Measurements from ENCODE around the gene CLTCL1.

The CLTCL1 gene

GRCh38 chr22:19147195-19147780 is 144.2 kb downstream of the CLTCL1 start:
- H3K27ac ChIP-seq (ENCODE audit: insufficient read depth, low read length, poor library complexity, severe bottlenecking) = no peak overlapping the region
- H3K36me3 ChIP-seq (ENCODE audit: control insufficient read depth, insufficient read depth, low read length) = peaks cover 2% of the 10 kb centered on the region
- peaks cover 28% of the 10 kb centered on the region for H3K27me3 ChIP-seq (replicated peaks; ENCODE audit: control insufficient read depth, insufficient read depth, low read length, poor library complexity, severe bottlenecking)
- no peak overlapping the region for H3K4me3 ChIP-seq (ENCODE audit: insufficient read depth, low read depth, low read length, poor library complexity, severe bottlenecking)
- DNase-seq = no peak
- H3K9me3 ChIP-seq (ENCODE audit: control insufficient read depth, low read length) = no peaks in the 10 kb centered on the region
- H3K4me1 ChIP-seq (ENCODE audit: control insufficient read depth, insufficient read depth, low read length, poor library complexity, severe bottlenecking) = peaks cover 24% of the 10 kb centered on the region

DNA sequence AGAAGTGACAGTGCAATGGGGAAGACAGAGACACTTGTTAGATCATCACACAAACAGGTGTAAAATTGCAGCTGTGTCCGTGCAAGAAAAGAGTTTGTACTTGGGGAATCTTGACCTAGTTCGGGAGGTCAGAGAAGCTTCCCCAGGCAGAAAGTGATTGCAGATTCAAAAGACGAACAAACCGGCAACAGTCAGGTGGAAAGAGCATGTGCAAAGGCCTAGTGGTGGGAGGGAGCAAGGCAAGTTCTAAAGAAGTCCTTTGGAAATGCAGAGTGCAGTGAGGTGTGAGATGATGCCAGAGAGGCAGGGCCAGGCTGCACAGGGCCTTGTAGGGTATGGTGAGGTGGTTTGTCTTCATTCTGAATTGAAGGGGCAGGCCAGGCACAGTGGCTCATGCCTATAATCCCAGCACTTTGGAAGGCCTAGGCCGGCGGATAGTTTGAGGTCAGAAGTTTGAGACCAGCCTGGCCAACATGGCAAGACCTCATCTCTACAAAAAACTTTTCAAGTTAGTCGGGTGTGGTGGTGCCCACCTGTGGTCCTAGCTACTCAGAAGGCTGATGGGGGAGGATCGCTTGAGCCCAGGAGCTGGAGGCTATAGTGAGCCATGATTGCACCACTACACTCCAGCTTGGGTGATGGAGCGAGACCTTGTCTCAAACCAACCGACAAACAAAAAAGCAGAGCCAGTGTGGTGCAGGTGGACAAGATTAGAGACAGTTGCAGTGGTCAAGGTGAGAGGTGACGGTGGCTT is 145.1 kb downstream of the CLTCL1 start:
- peaks cover 8% of the 10 kb centered on the region for H3K36me3 ChIP-seq (ENCODE audit: control insufficient read depth, insufficient read depth, low read length)
- peaks cover 24% of the 10 kb centered on the region for H3K4me1 ChIP-seq (ENCODE audit: control insufficient read depth, insufficient read depth, low read length, poor library complexity, severe bottlenecking)

GRCh38 chr22:19143967-19144400 is 147.5 kb downstream of the CLTCL1 start:
- peak in 1 of 3 donors; percentile 24 for DNase-seq
- Histone ChIP-seq H3K36me3 (ENCODE audit: control insufficient read depth, insufficient read depth, low read length) (peaks cover 30% of the 10 kb centered on the region), H3K27ac (ENCODE audit: insufficient read depth, low read length, poor library complexity, severe bottlenecking) (peak overlapping the region; percentile 82), H3K27me3 (replicated peaks; ENCODE audit: control insufficient read depth, insufficient read depth, low read length, poor library complexity, severe bottlenecking) (peaks cover 5% of the 10 kb centered on the region), H3K9me3 (ENCODE audit: control insufficient read depth, low read length) (no peaks in the 10 kb centered on the region), H3K4me1 (ENCODE audit: control insufficient read depth, insufficient read depth, low read length, poor library complexity, severe bottlenecking) (peaks cover 11% of the 10 kb centered on the region), H3K4me3 (ENCODE audit: insufficient read depth, low read depth, low read length, poor library complexity, severe bottlenecking) (peak overlapping the region; percentile 82)

More for the DNA sequence above, 145.1 kb downstream of the CLTCL1 start:
- H3K27me3 ChIP-seq (replicated peaks; ENCODE audit: control insufficient read depth, insufficient read depth, low read length, poor library complexity, severe bottlenecking) = peaks cover 20% of the 10 kb centered on the region
- H3K9me3 ChIP-seq (ENCODE audit: control insufficient read depth, low read length) = no peaks in the 10 kb centered on the region
- no peak for DNase-seq
- H3K4me3 ChIP-seq (ENCODE audit: insufficient read depth, low read depth, low read length, poor library complexity, severe bottlenecking) = no peak overlapping the region
- H3K27ac ChIP-seq (ENCODE audit: insufficient read depth, low read length, poor library complexity, severe bottlenecking) = no peak overlapping the region

- no peaks in the 10 kb centered on the region for H3K27me3 ChIP-seq (replicated peaks; ENCODE audit: control insufficient read depth, insufficient read depth, low read length, poor library complexity, severe bottlenecking)
- H3K27ac ChIP-seq (ENCODE audit: insufficient read depth, low read length, poor library complexity, severe bottlenecking) = no peak overlapping the region
- DNase-seq = no peak
- H3K4me1 ChIP-seq (ENCODE audit: control insufficient read depth, insufficient read depth, low read length, poor library complexity, severe bottlenecking) = peaks cover 9% of the 10 kb centered on the region
- H3K36me3 ChIP-seq (ENCODE audit: control insufficient read depth, insufficient read depth, low read length) = peaks cover 38% of the 10 kb centered on the region
- no peaks in the 10 kb centered on the region for H3K9me3 ChIP-seq (ENCODE audit: control insufficient read depth, low read length)
- H3K4me3 ChIP-seq (ENCODE audit: insufficient read depth, low read depth, low read length, poor library complexity, severe bottlenecking) = no peak overlapping the region
Observed at GRCh38 chr22:19143212-19143611, 148.3 kb downstream of the CLTCL1 start.

GRCh38 chr22:19142394-19142793 is 149.1 kb downstream of the CLTCL1 start:
- Histone ChIP-seq H3K9me3 (ENCODE audit: control insufficient read depth, low read length) (no peaks in the 10 kb centered on the region), H3K36me3 (ENCODE audit: control insufficient read depth, insufficient read depth, low read length) (peaks cover 46% of the 10 kb centered on the region), H3K4me1 (ENCODE audit: control insufficient read depth, insufficient read depth, low read length, poor library complexity, severe bottlenecking) (peaks cover 9% of the 10 kb centered on the region), H3K27me3 (replicated peaks; ENCODE audit: control insufficient read depth, insufficient read depth, low read length, poor library complexity, severe bottlenecking) (no peaks in the 10 kb centered on the region), H3K4me3 (ENCODE audit: insufficient read depth, low read depth, low read length, poor library complexity, severe bottlenecking) (no peak overlapping the region), H3K27ac (ENCODE audit: insufficient read depth, low read length, poor library complexity, severe bottlenecking) (no peak overlapping the region)
- no peak for DNase-seq

GRCh38 chr22:19139974-19140373 is 151.5 kb downstream of the CLTCL1 start:
- DNase-seq = no peak
- Histone ChIP-seq H3K4me3 (ENCODE audit: insufficient read depth, low read depth, low read length, poor library complexity, severe bottlenecking) (no peak overlapping the region), H3K9me3 (ENCODE audit: control insufficient read depth, low read length) (no peaks in the 10 kb centered on the region), H3K36me3 (ENCODE audit: control insufficient read depth, insufficient read depth, low read length) (peaks cover 67% of the 10 kb centered on the region), H3K4me1 (ENCODE audit: control insufficient read depth, insufficient read depth, low read length, poor library complexity, severe bottlenecking) (peaks cover 9% of the 10 kb centered on the region), H3K27ac (ENCODE audit: insufficient read depth, low read length, poor library complexity, severe bottlenecking) (no peak overlapping the region), H3K27me3 (replicated peaks; ENCODE audit: control insufficient read depth, insufficient read depth, low read length, poor library complexity, severe bottlenecking) (no peaks in the 10 kb centered on the region)

GRCh38 chr22:19139001-19139356 is 152.5 kb downstream of the CLTCL1 start:
- H3K36me3 ChIP-seq (ENCODE audit: control insufficient read depth, insufficient read depth, low read length) = peaks cover 77% of the 10 kb centered on the region
- peaks cover 9% of the 10 kb centered on the region for H3K4me1 ChIP-seq (ENCODE audit: control insufficient read depth, insufficient read depth, low read length, poor library complexity, severe bottlenecking)
- no peaks in the 10 kb centered on the region for H3K27me3 ChIP-seq (replicated peaks; ENCODE audit: control insufficient read depth, insufficient read depth, low read length, poor library complexity, severe bottlenecking)
- H3K27ac ChIP-seq (ENCODE audit: insufficient read depth, low read length, poor library complexity, severe bottlenecking) = no peak overlapping the region
- DNase-seq = no peak
- no peak overlapping the region for H3K4me3 ChIP-seq (ENCODE audit: insufficient read depth, low read depth, low read length, poor library complexity, severe bottlenecking)
- no peaks in the 10 kb centered on the region for H3K9me3 ChIP-seq (ENCODE audit: control insufficient read depth, low read length)

DNA sequence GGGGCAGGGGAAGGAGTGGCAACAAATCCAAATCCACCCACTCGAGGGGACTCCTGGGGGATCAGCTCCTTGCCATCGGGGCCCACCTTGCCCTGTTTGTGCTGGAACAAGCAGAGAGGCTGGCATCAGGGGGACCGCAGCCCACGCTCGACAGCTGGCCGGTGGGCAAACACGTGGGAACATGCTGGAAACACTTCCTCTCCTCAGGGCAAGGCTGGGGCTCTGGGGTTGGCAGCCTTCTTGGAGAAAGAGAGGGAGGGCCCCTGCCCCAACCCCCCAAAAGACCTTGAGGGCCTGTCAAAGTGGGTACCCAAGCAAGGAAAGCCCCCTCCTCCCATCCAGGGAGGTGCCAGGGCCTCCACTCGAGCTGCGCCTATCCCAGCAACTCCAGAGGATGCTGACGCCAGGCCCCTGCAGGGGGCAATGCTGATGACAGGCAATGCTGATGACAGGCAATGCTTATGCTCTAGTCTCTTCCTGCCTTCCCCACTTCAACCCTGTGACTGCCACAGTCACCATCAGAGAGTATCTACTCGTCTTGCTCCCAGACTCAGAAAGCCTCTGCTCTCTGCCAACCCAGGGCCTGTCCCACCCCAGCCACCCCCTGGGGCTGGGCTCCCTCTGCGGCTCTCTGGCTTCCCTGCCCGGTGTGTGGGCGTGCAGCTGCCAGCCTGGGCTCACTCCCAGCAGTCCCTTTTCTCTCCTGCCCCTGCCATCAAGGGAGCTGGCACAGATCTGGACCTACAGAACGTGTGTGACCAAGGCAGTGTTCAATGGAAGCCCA is 153.1 kb downstream of the CLTCL1 start:
- Histone ChIP-seq H3K4me1 (ENCODE audit: control insufficient read depth, insufficient read depth, low read length, poor library complexity, severe bottlenecking) (peaks cover 5% of the 10 kb centered on the region), H3K36me3 (ENCODE audit: control insufficient read depth, insufficient read depth, low read length) (peaks cover 83% of the 10 kb centered on the region), H3K9me3 (ENCODE audit: control insufficient read depth, low read length) (no peaks in the 10 kb centered on the region), H3K27me3 (replicated peaks; ENCODE audit: control insufficient read depth, insufficient read depth, low read length, poor library complexity, severe bottlenecking) (no peaks in the 10 kb centered on the region), H3K27ac (ENCODE audit: insufficient read depth, low read length, poor library complexity, severe bottlenecking) (no peak overlapping the region), H3K4me3 (ENCODE audit: insufficient read depth, low read depth, low read length, poor library complexity, severe bottlenecking) (no peak overlapping the region)
- DNase-seq = no peak

DNA sequence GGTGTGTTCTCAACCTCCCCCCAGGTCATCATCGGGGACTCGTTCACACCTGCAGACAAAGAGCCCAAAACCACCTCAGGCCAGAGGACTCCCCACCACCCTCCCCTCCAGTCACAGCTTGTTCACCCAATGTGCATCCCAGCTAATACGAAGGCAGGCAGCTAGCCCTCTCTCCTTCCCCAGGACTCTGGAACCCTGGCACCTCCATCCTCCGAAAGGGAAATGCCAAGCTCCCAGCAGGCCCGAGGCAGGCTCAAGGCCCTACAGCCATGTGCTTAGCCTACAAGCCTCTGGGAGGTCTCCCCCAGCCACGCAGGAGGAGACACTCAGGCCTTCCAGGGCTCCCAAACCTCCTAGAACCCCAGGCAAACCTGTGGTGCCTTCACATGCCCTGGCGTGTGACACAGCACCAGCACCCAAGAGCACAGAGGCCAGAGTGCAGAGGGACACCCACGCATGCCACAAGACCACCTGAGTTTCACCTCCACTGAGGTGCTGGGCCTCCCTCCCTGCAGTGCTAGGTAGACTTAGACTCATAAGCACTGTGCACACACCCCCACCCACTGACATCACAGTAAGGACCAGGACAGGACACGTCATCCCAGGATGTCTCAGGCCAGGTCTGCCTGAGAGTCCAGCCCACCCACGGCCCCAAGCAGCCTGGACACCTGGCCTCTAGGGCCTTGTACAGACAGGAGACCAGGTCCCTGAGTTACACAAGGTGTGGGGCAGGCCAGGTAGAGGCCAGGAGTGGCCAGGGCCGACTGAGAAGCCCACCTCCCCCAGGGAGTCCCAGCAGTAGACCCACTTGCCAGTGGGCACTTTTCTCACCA is 153.9 kb downstream of the CLTCL1 start:
- H3K4me1 ChIP-seq (ENCODE audit: control insufficient read depth, insufficient read depth, low read length, poor library complexity, severe bottlenecking) = no peaks in the 10 kb centered on the region
- H3K4me3 ChIP-seq (ENCODE audit: insufficient read depth, low read depth, low read length, poor library complexity, severe bottlenecking) = no peak overlapping the region
- no peaks in the 10 kb centered on the region for H3K9me3 ChIP-seq (ENCODE audit: control insufficient read depth, low read length)
- no peaks in the 10 kb centered on the region for H3K27me3 ChIP-seq (replicated peaks; ENCODE audit: control insufficient read depth, insufficient read depth, low read length, poor library complexity, severe bottlenecking)
- H3K27ac ChIP-seq (ENCODE audit: insufficient read depth, low read length, poor library complexity, severe bottlenecking) = no peak overlapping the region
- DNase-seq = no peak
- H3K36me3 ChIP-seq (ENCODE audit: control insufficient read depth, insufficient read depth, low read length) = peaks cover 90% of the 10 kb centered on the region
